Esophagus muscularis mucosa (tissue), 2 donors: ENCODE results near the gene ELP1.

Experiments used
- EP300 ChIP-seq: sonication (generic); formaldehyde crosslinking; IDR thresholded peaks from one replicate; pipeline ENCODE4 v1.6.1; 2017; ENCODE audit warnings: antibody characterized with exemption
- POLR2A ChIP-seq: fragments of 450-650 bp; IDR thresholded peaks from one replicate; pipeline ENCODE4 v1.6.1; 2017; ENCODE audit warnings: antibody characterized with exemption, moderate library complexity, mild to moderate bottlenecking, low read depth

GRCh38 chr9:108832179-108832500 is 101.8 kb downstream of the ELP1 start:
- no peak for TF ChIP-seq EP300
- TF ChIP-seq POLR2A, result no peak
